OCI-LY1 (cell line): ENCODE data around the gene RASA3.

Source experiments
- H2AFZ ChIP-seq: fragments of 200-600 bp; sonication (generic), shearing (Covaris generic); 2 replicates; pipeline ENCODE4 v1.6.0; 2014; ENCODE audit warnings: antibody characterized with exemption, mild to moderate bottlenecking, low read length
- H3F3A ChIP-seq: fragments of 200-600 bp; sonication (generic), shearing (Covaris generic); 2 replicates; pipeline ENCODE4 v1.6.0; 2014; ENCODE audit warnings: mild to moderate bottlenecking, antibody characterized with exemption, low read length, moderate library complexity; ENCODE audit not compliant: insufficient read depth
- H3K27ac ChIP-seq: fragments of 200-600 bp; sonication (generic); 2 replicates; pipeline ENCODE4 v1.5.1; 2014; ENCODE audit warnings: low read length, mixed run types, mild to moderate bottlenecking, low read depth; ENCODE audit not compliant: poor library complexity, severe bottlenecking
- H3K27me3 ChIP-seq: fragments of 200-600 bp; sonication (generic); 2 replicates; pipeline ENCODE4 v1.6.0; 2014; ENCODE audit warnings: antibody characterized with exemption, mild to moderate bottlenecking, low read length, moderate library complexity; ENCODE audit not compliant: insufficient read depth
- H3K36me3 ChIP-seq: fragments of 200-600 bp; sonication (generic); 2 replicates; pipeline ENCODE4 v1.6.1; 2014; ENCODE audit warnings: mild to moderate bottlenecking, antibody characterized with exemption, low read length, moderate library complexity, mixed read lengths; ENCODE audit not compliant: insufficient read depth
- H3K4me1 ChIP-seq: fragments of 200-600 bp; sonication (generic); 2 replicates; pipeline ENCODE4 v1.5.1; 2014; ENCODE audit warnings: mild to moderate bottlenecking, low read length, moderate library complexity; ENCODE audit not compliant: insufficient read depth, severe bottlenecking
- H3K4me2 ChIP-seq: fragments of 200-600 bp; sonication (generic), shearing (Covaris generic); 2 replicates; pipeline ENCODE4 v1.6.1; 2014; ENCODE audit warnings: low read length
- H3K4me3 ChIP-seq: fragments of 200-600 bp; sonication (generic); 2 replicates; pipeline ENCODE4 v1.5.1; 2014; ENCODE audit warnings: low read length, low read depth, mild to moderate bottlenecking, mixed read lengths; ENCODE audit not compliant: poor library complexity, severe bottlenecking
- H3K79me2 ChIP-seq: fragments of 200-600 bp; shearing (Covaris generic); 2 replicates; pipeline ENCODE4 v1.6.1; 2016; ENCODE audit warnings: mixed run types, low read length, mixed read lengths; ENCODE audit not compliant: insufficient read depth
- H3K9ac ChIP-seq: fragments of 200-600 bp; sonication (generic), shearing (Covaris generic); 2 replicates; pipeline ENCODE4 v1.6.1; 2014; ENCODE audit warnings: mild to moderate bottlenecking, low read length, mixed read lengths
- H3K9me2 ChIP-seq: fragments of 200-600 bp; sonication (generic), shearing (Covaris generic); 2 replicates; pipeline ENCODE4 v1.6.1; 2014; ENCODE audit warnings: low read depth, mild to moderate bottlenecking, low read length, mixed read lengths
- H3K9me3 ChIP-seq: fragments of 200-600 bp; shearing (Covaris generic); 2 replicates; pipeline ENCODE4 v1.6.1; 2014; ENCODE audit warnings: low read length, mixed read lengths
- H4K20me1 ChIP-seq: fragments of 200-600 bp; sonication (generic), shearing (Covaris generic); 2 replicates; pipeline ENCODE4 v1.6.0; 2016; ENCODE audit warnings: mild to moderate bottlenecking, low read length; ENCODE audit not compliant: insufficient read depth
- EZH2 ChIP-seq: fragments of 200-600 bp; sonication (generic), shearing (Covaris generic); IDR thresholded peaks from 2 replicates; pipeline ENCODE4 v1.8.0; 2017; ENCODE audit warnings: borderline replicate concordance, mixed run types, mild to moderate bottlenecking, antibody characterized with exemption, low read length, moderate library complexity, mixed read lengths
- TF ChIP-seq, protein P1 (sequence below): fragments of 200-600 bp; sonication (generic), shearing (Covaris generic); IDR thresholded peaks from 2 replicates; pipeline ENCODE4 v1.5.1; 2017; ENCODE audit warnings: mild to moderate bottlenecking, antibody characterized with exemption, low read length, moderate library complexity, mixed read lengths

Gene RASA3

GRCh38 chr13:113973218-113974164 is 158.9 kb downstream of the RASA3 start, which contains the start of gene C13orf46:
C13orf46 (minus strand) TSS chr13:113974076; CDS start chr13:113973997, 79 bp downstream.
- no peak for TF ChIP-seq EZH2
- TF ChIP-seq, protein P1, sequence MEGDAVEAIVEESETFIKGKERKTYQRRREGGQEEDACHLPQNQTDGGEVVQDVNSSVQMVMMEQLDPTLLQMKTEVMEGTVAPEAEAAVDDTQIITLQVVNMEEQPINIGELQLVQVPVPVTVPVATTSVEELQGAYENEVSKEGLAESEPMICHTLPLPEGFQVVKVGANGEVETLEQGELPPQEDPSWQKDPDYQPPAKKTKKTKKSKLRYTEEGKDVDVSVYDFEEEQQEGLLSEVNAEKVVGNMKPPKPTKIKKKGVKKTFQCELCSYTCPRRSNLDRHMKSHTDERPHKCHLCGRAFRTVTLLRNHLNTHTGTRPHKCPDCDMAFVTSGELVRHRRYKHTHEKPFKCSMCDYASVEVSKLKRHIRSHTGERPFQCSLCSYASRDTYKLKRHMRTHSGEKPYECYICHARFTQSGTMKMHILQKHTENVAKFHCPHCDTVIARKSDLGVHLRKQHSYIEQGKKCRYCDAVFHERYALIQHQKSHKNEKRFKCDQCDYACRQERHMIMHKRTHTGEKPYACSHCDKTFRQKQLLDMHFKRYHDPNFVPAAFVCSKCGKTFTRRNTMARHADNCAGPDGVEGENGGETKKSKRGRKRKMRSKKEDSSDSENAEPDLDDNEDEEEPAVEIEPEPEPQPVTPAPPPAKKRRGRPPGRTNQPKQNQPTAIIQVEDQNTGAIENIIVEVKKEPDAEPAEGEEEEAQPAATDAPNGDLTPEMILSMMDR = no peak
- Histone ChIP-seq H3K9me2 (no peaks in the 10 kb centered on the region), H3K4me1 (no peaks in the 10 kb centered on the region), H3K27me3 (no peaks in the 10 kb centered on the region; the same call in 1 of the 2 replicates), H3K9me3 (no peaks in the 10 kb centered on the region), H3K27ac (no peak within 1 kb of the TSS), H4K20me1 (no peaks in the 10 kb centered on the region), H3K4me2 (no peak within 1 kb of the TSS), H2AFZ (no peak within 1 kb of the TSS), H3K4me3 (no peak within 1 kb of the TSS), H3K36me3 (peaks cover 36% of the 10 kb centered on the region), H3K79me2 (no peaks in the 10 kb centered on the region), H3K9ac (no peak within 1 kb of the TSS), H3F3A (no peaks in the 10 kb centered on the region)

DNA sequence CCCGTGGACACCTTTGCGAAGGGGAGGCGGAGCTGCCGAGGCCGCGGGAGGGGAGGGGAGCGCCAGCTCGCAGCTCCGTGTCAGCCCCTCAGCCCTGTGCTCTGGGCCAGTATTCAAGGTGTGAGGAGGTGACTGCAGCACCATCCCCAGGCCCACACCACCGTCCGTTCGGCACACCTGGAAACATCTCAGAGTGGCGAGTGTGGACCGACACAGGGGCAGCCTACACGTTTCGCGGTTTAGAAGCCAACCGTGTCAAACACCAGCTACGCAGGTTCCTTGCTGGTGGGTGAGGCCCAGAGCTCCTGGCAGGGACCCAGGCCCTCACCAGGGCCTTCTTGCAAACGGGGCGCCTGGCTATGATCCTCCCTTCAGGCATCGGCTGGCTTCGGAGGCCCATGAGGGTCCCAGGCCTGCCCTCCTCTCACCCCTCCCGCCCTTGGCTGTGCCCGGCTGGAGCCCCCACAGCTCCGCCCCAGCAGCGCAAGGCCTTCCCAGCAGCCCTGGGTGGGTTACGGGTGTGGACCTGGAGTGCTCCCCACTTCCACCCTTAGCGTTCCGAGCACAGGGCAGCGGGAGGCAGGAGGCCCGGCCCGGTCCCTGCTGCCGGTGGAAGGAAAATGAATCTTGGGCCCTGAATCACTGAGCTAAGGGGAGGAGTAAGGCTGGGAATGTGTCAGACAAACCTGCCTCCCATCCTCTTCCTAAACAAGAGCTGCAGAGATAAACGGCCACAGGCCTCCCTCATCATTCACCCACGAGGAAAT is 159.8 kb downstream of the RASA3 start:
- H4K20me1 ChIP-seq = no peaks in the 10 kb centered on the region
- H3K9me3 ChIP-seq = no peaks in the 10 kb centered on the region
- no peaks in the 10 kb centered on the region for H3K9me2 ChIP-seq
- H3K79me2 ChIP-seq = no peaks in the 10 kb centered on the region
- TF ChIP-seq EZH2 = no peak
- TF ChIP-seq, protein P1 = no peak
- H3K4me3 ChIP-seq = no peak overlapping the region
- H3K4me2 ChIP-seq = no peak overlapping the region
- H3K27me3 ChIP-seq = no peaks in the 10 kb centered on the region; the same call in 1 of the 2 replicates
- H3F3A ChIP-seq = no peaks in the 10 kb centered on the region
- no peaks in the 10 kb centered on the region for H3K4me1 ChIP-seq
- peaks cover 28% of the 10 kb centered on the region for H3K36me3 ChIP-seq
- no peak overlapping the region for H2AFZ ChIP-seq
- no peak overlapping the region for H3K27ac ChIP-seq
- no peak overlapping the region for H3K9ac ChIP-seq

GRCh38 chr13:113971471-113972231 is 160.8 kb downstream of the RASA3 start:
- H3K9ac ChIP-seq = no peak overlapping the region
- H3K27me3 ChIP-seq = no peaks in the 10 kb centered on the region; the same call in 1 of the 2 replicates
- H3K79me2 ChIP-seq = no peaks in the 10 kb centered on the region
- H2AFZ ChIP-seq = no peak overlapping the region
- TF ChIP-seq, protein P1 = no peak
- TF ChIP-seq EZH2 = no peak
- no peaks in the 10 kb centered on the region for H3K4me1 ChIP-seq
- no peaks in the 10 kb centered on the region for H3K9me2 ChIP-seq
- no peak overlapping the region for H3K4me3 ChIP-seq
- no peaks in the 10 kb centered on the region for H4K20me1 ChIP-seq
- peaks cover 18% of the 10 kb centered on the region for H3K36me3 ChIP-seq
- H3K4me2 ChIP-seq = no peak overlapping the region
- no peak overlapping the region for H3K27ac ChIP-seq
- no peaks in the 10 kb centered on the region for H3F3A ChIP-seq
- H3K9me3 ChIP-seq = no peaks in the 10 kb centered on the region
